Epidermal melanocyte (primary cell): ENCODE measurements around the gene POU6F2.
"Not testable (repeated sequence)": the region's sequence is repeated elsewhere in the genome, so short reads cannot be mapped to it uniquely, and the experiment has no call there.

Experiments used
- DNase-seq: peaks from one replicate; pipeline ENCODE4 v3.0.0; 2011; ENCODE audit warnings: low spot score; ENCODE audit not compliant: insufficient read length

POU6F2 gene

GRCh38 chr7:38978491-38978890 is 782 bp downstream of the POU6F2 start:
- no peak for DNase-seq

GRCh38 chr7:38992203-38992602 is 14.5 kb downstream of the POU6F2 start:
- no peak for DNase-seq

- no peak for DNase-seq
Observed at GRCh38 chr7:39001595-39001994, 23.9 kb downstream of the POU6F2 start.

- DNase-seq = no peak
Observed at GRCh38 chr7:39002755-39003154, 25.0 kb downstream of the POU6F2 start.

GRCh38 chr7:39005036-39005435 is 27.3 kb downstream of the POU6F2 start:
- DNase-seq = no peak

GRCh38 chr7:39005461-39005860 is 27.8 kb downstream of the POU6F2 start:
- DNase-seq = no peak

GRCh38 chr7:39013049-39013939 is 35.6 kb downstream of the POU6F2 start:
- DNase-seq = not testable (repeated sequence)

- no peak for DNase-seq
Observed at GRCh38 chr7:39016609-39017008, 38.9 kb downstream of the POU6F2 start.

GRCh38 chr7:39017369-39017915 is 39.7 kb downstream of the POU6F2 start:
- DNase-seq = no peak

GRCh38 chr7:39022796-39023195 is 45.1 kb downstream of the POU6F2 start:
- DNase-seq = no peak

GRCh38 chr7:39027491-39027890 is 49.8 kb downstream of the POU6F2 start:
- no peak for DNase-seq

- no peak for DNase-seq
Observed at GRCh38 chr7:39033885-39034624, 56.3 kb downstream of the POU6F2 start.

- no peak for DNase-seq
Observed at GRCh38 chr7:39035156-39035555, 57.4 kb downstream of the POU6F2 start.

GRCh38 chr7:39035903-39036302 is 58.2 kb downstream of the POU6F2 start:
- DNase-seq = no peak

GRCh38 chr7:39042670-39043069 is 65.0 kb downstream of the POU6F2 start:
- DNase-seq = no peak

GRCh38 chr7:39043531-39043930 is 65.8 kb downstream of the POU6F2 start:
- no peak for DNase-seq

GRCh38 chr7:39044489-39044888 is 66.8 kb downstream of the POU6F2 start:
- no peak for DNase-seq

- DNase-seq = no peak
Observed at GRCh38 chr7:39045231-39045630, 67.5 kb downstream of the POU6F2 start.

GRCh38 chr7:39051279-39051678 is 73.6 kb downstream of the POU6F2 start:
- DNase-seq = no peak

- DNase-seq = no peak
Observed at GRCh38 chr7:39051707-39052106, 74.0 kb downstream of the POU6F2 start.

- no peak for DNase-seq
Observed at GRCh38 chr7:39054731-39055130, 77.0 kb downstream of the POU6F2 start.

GRCh38 chr7:39056153-39056552 is 78.4 kb downstream of the POU6F2 start:
- no peak for DNase-seq
